WTC11 (cell line): ENCODE measurements around the gene SGCB. TPM values are rescaled to one million over a fixed set of nuclear protein-coding genes. Genes with fewer than 3 reads are reported as not detected.

Experiments
- ATAC-seq: fragments of 200-7000 bp; cut with Tn5 transposase; 2 replicates; pipeline ENCODE4 v1.10.0; 2021; ENCODE audit warnings: mild to moderate bottlenecking, moderate library complexity
- CTCF ChIA-PET: fragments of 300-600 bp; sonication (Branson Sonifier 250); formaldehyde crosslinking; loops from one replicate; lab custom pipeline; 2021; ENCODE audit warnings: antibody characterized with exemption; lab: Charles Lee
- POLR2A ChIA-PET: fragments of 350-600 bp; sonication (Branson Sonifier 250); formaldehyde crosslinking; loops from one replicate; lab custom pipeline; 2021; ENCODE audit warnings: antibody characterized with exemption; lab: Charles Lee
- DNase-seq: peaks from one replicate; pipeline ENCODE4 v3.0.0; 2021; ENCODE audit warnings: low spot score
- H3K27ac Mint-ChIP-seq: 2 replicates; pipeline ENCODE4 v1.8.0; 2021; ENCODE audit warnings: mixed read lengths
- H3K27me3 Mint-ChIP-seq: 2 replicates; pipeline ENCODE4 v1.8.0; 2021; ENCODE audit warnings: low read depth, mild to moderate bottlenecking, moderate library complexity, mixed read lengths
- H3K36me3 Mint-ChIP-seq: 2 replicates; pipeline ENCODE4 v1.8.0; 2021; ENCODE audit warnings: mixed read lengths
- H3K4me1 Mint-ChIP-seq: 2 replicates; pipeline ENCODE4 v1.8.0; 2022; ENCODE audit warnings: mixed read lengths
- H3K4me3 Mint-ChIP-seq: 2 replicates; pipeline ENCODE4 v1.8.0; 2021; ENCODE audit warnings: mild to moderate bottlenecking, moderate library complexity, mixed read lengths
- H3K9me3 Mint-ChIP-seq: 2 replicates; pipeline ENCODE4 v1.8.0; 2021; ENCODE audit warnings: mixed read lengths
- ATF2 ChIP-seq: sonication (generic); formaldehyde crosslinking; IDR thresholded peaks from 2 replicates; pipeline ENCODE4 v1.8.1; 2022; ENCODE audit warnings: low read depth, missing genetic modification reagents, borderline replicate concordance
- CREB1 ChIP-seq: sonication (generic); formaldehyde crosslinking; IDR thresholded peaks from 2 replicates; pipeline ENCODE4 v1.8.0; 2023; ENCODE audit warnings: mild to moderate bottlenecking, missing genetic modification reagents
- ESRRA ChIP-seq: sonication (generic); formaldehyde crosslinking; IDR thresholded peaks from 2 replicates; pipeline ENCODE4 v1.8.1; 2022; ENCODE audit warnings: mild to moderate bottlenecking, missing genetic modification reagents, borderline replicate concordance
- HMGA2 ChIP-seq: fragments of 250-450 bp; sonication (Bioruptor Pico); IDR thresholded peaks from 2 replicates; pipeline ENCODE4 v1.4.0; 2021; ENCODE audit warnings: mild to moderate bottlenecking, moderate library complexity
- JUN ChIP-seq: sonication (generic); formaldehyde crosslinking; IDR thresholded peaks from 2 replicates; pipeline ENCODE4 v1.8.0; 2023; ENCODE audit warnings: mild to moderate bottlenecking, missing genetic modification reagents
- MAX ChIP-seq: sonication (generic); formaldehyde crosslinking; IDR thresholded peaks from 2 replicates; pipeline ENCODE4 v1.8.0; 2022; ENCODE audit warnings: mild to moderate bottlenecking, missing genetic modification reagents
- MXD4 ChIP-seq: fragments of 250-450 bp; sonication (Bioruptor Pico); IDR thresholded peaks from 2 replicates; pipeline ENCODE4 v1.8.0; 2021; ENCODE audit warnings: mild to moderate bottlenecking, moderate library complexity, borderline replicate concordance
- NFATC4 ChIP-seq: fragments of 250-450 bp; sonication (Bioruptor Pico); IDR thresholded peaks from 2 replicates; pipeline ENCODE4 v1.9.0; 2021; ENCODE audit warnings: mild to moderate bottlenecking
- NR1H2 ChIP-seq: sonication (generic); formaldehyde crosslinking; IDR thresholded peaks from 2 replicates; pipeline ENCODE4 v1.9.0; 2021; ENCODE audit warnings: mild to moderate bottlenecking, moderate library complexity, missing genetic modification reagents
- NR2C2 ChIP-seq: sonication (generic); formaldehyde crosslinking; IDR thresholded peaks from 2 replicates; pipeline ENCODE4 v1.8.0; 2022; ENCODE audit warnings: mild to moderate bottlenecking, missing genetic modification reagents
- NR3C1 ChIP-seq: sonication (generic); formaldehyde crosslinking; conservative IDR thresholded peaks from 2 replicates; pipeline ENCODE4 v1.8.1; 2023; ENCODE audit warnings: low read depth, mild to moderate bottlenecking, missing genetic modification reagents
- OVOL2 ChIP-seq: fragments of 250-450 bp; sonication (Bioruptor Pico); IDR thresholded peaks from 2 replicates; pipeline ENCODE4 v1.9.0; 2021; ENCODE audit warnings: mild to moderate bottlenecking, borderline replicate concordance
- RELA ChIP-seq: sonication (generic); formaldehyde crosslinking; IDR thresholded peaks from 2 replicates; pipeline ENCODE4 v1.8.1; 2022; ENCODE audit warnings: missing genetic modification reagents, mild to moderate bottlenecking, borderline replicate concordance
- SMAD3 ChIP-seq: sonication (generic); formaldehyde crosslinking; IDR thresholded peaks from 2 replicates; pipeline ENCODE4 v1.8.0; 2022; ENCODE audit warnings: missing genetic modification reagents, mild to moderate bottlenecking, borderline replicate concordance
- SP1 ChIP-seq: sonication (generic); formaldehyde crosslinking; conservative IDR thresholded peaks from 2 replicates; pipeline ENCODE4 v1.8.1; 2022; ENCODE audit warnings: missing genetic modification reagents
- STAT6 ChIP-seq: sonication (generic); formaldehyde crosslinking; conservative IDR thresholded peaks from 2 replicates; pipeline ENCODE4 v1.8.1; 2023; ENCODE audit warnings: mild to moderate bottlenecking, low read depth, missing genetic modification reagents, moderate library complexity
- TP53 ChIP-seq: sonication (generic); formaldehyde crosslinking; IDR thresholded peaks from 2 replicates; pipeline ENCODE4 v1.8.1; 2023; ENCODE audit warnings: mild to moderate bottlenecking, missing genetic modification reagents
- ZBTB21 ChIP-seq: sonication (generic); formaldehyde crosslinking; IDR thresholded peaks from 2 replicates; pipeline ENCODE4 v1.8.1; 2023; ENCODE audit warnings: mild to moderate bottlenecking, missing genetic modification reagents, borderline replicate concordance
- ZNF219 ChIP-seq: sonication (generic); formaldehyde crosslinking; IDR thresholded peaks from 2 replicates; pipeline ENCODE4 v1.8.0; 2023; ENCODE audit warnings: missing genetic modification reagents, mild to moderate bottlenecking, borderline replicate concordance
- ZNF232 ChIP-seq: sonication (generic); formaldehyde crosslinking; IDR thresholded peaks from 2 replicates; pipeline ENCODE4 v1.8.0; 2022; ENCODE audit warnings: mild to moderate bottlenecking, missing genetic modification reagents
- ZNF425 ChIP-seq: fragments of 250-450 bp; sonication (Bioruptor Pico); conservative IDR thresholded peaks from 2 replicates; pipeline ENCODE4 v1.9.0; 2021; ENCODE audit warnings: mild to moderate bottlenecking
- total RNA-seq: library from RNA; stranded (reverse); gene quantifications from 3 replicates; pipeline ENCODE4 v1.2.3, GENCODE V29; 2021

SGCB gene
- total RNA-seq, 1 experiment from 2014 or later, result 27.6 TPM

- CTCF ChIA-PET, result no interaction called here
- ATAC-seq (no peak), DNase-seq (no peak)
- Mint-ChIP-seq H3K27me3 (peaks cover 19% of the 10 kb centered on the region), H3K4me1 (peaks cover 32% of the 10 kb centered on the region), H3K4me3 (no peak overlapping the region), H3K27ac (no peak overlapping the region), H3K9me3 (peaks cover 1% of the 10 kb centered on the region), H3K36me3 (peaks cover 2% of the 10 kb centered on the region)
- POLR2A ChIA-PET, result no interaction called here
- no peak for TF ChIP-seq NR3C1 (CRISPR knock-in tag)
- TF ChIP-seq NR2C2 (CRISPR knock-in tag), result no peak
- TF ChIP-seq MXD4, result no peak
- no peak for TF ChIP-seq STAT6 (CRISPR knock-in tag)
- TF ChIP-seq CREB1 (CRISPR knock-in tag), result no peak
- TF ChIP-seq ESRRA, result no peak
- TF ChIP-seq ZNF425 (CRISPR knock-in tag), result no peak
- no peak for TF ChIP-seq ATF2 (CRISPR knock-in tag)
- TF ChIP-seq RELA (CRISPR knock-in tag), result no peak
- TF ChIP-seq JUN (CRISPR knock-in tag), result no peak
- no peak for TF ChIP-seq OVOL2 (CRISPR knock-in tag)
- no peak for TF ChIP-seq ZBTB21 (CRISPR knock-in tag)
- no peak for TF ChIP-seq ZNF232 (CRISPR knock-in tag)
- no peak for TF ChIP-seq TP53 (CRISPR knock-in tag)
- no peak for TF ChIP-seq HMGA2
- TF ChIP-seq SMAD3 (CRISPR knock-in tag), result no peak
Observed at GRCh38 chr4:52054254-52054653, 16.2 kb upstream of the SGCB start.

GRCh38 chr4:52052475-52052780 lies 14.3 kb upstream of the SGCB start:
- Mint-ChIP-seq H3K4me1 (peaks cover 36% of the 10 kb centered on the region), H3K27ac (peak overlapping the region; percentile 80), H3K9me3 (peaks cover 12% of the 10 kb centered on the region), H3K4me3 (peak overlapping the region; percentile 87), H3K27me3 (peaks cover 24% of the 10 kb centered on the region), H3K36me3 (peaks cover 12% of the 10 kb centered on the region)
- TF ChIP-seq NR2C2 (CRISPR knock-in tag) (no peak), NR1H2 (CRISPR knock-in tag) (no peak), ZNF425 (CRISPR knock-in tag) (no peak), ZNF219 (CRISPR knock-in tag) (no peak), SP1 (CRISPR knock-in tag) (no peak), MAX (CRISPR knock-in tag) (no peak), NFATC4 (CRISPR knock-in tag) (no peak)
- DNase-seq (no peak), ATAC-seq (peak; percentile 3; the same call in 1 of the 2 replicates)
- CTCF ChIA-PET, result interaction anchor here (0.9 kb wide), 1 partner anchor 15 kb away, joined by 3 read pairs; the partner anchor contains the start of gene SGCB
- POLR2A ChIA-PET, result interaction anchor here (0.8 kb wide), 1 partner anchor 14 kb away, joined by 4 read pairs; the partner anchor contains the start of gene SGCB
